ENCODE measurements around the gene DCTN3. TPM values are rescaled to one million over a fixed set of nuclear protein-coding genes. Genes with fewer than 3 reads are reported as not detected.

The DCTN3 gene
- total and polyA plus RNA-seq, 2 donors (not counting 3 experiments of a cell fraction or from before 2014, with no cell fraction given), result 91.0 to 170 TPM

DNA sequence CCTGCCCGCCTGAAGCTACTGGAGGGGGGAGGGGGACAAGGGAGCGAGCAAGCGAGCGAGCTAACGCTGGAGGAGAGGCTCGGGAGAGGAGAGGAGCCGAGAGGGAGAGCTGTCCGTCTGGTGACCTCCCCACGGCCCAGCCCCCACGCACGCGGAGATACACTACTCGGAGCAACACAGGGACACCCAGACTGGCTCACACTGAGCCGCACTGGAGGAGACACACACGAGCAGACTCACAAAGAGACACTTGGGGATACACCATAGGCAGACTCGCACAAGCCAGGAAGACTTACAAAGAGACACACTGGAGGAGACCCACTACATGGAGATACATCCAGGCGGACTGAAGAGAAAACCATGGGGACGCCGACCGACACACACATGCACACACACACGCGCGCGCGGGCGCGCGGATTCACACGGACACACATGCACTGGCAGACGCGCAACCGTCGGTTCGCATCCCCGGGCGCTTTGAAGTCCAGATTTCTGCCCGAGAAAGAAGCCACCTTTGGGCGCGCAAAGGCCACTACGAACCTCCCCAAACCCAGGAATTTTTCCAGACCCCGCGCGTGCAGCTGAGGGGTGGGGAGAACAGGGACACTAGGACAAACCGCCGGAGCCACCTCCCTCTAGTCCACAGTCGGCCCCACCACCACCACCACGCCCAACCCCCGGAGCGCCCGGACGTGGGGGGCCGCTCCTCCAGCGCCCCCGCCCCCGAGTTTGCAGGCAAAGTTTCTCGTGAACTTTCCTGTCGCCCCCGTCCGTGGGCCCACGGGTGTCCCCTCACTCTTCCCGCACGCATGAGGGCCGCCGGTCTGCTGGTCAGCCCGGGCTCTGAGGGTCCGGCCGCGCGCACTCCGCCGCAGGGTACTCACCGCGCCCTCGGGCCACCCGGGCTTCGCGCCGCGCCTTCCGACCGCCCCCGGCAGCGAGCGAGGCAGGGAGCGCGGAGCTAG, 31.3 kb downstream of the DCTN3 start:
- no peak for TF ChIP-seq JUN (IDR thresholded peaks at IDR 0.05; ENCODE audit: borderline replicate concordance, insufficient read depth, insufficient read length, low read depth)
- TF ChIP-seq GATA2 (IDR thresholded peaks at IDR 0.05; ENCODE audit: insufficient read depth, insufficient read length, low read depth, low read length), result no peak
- TF ChIP-seq, protein P1, sequence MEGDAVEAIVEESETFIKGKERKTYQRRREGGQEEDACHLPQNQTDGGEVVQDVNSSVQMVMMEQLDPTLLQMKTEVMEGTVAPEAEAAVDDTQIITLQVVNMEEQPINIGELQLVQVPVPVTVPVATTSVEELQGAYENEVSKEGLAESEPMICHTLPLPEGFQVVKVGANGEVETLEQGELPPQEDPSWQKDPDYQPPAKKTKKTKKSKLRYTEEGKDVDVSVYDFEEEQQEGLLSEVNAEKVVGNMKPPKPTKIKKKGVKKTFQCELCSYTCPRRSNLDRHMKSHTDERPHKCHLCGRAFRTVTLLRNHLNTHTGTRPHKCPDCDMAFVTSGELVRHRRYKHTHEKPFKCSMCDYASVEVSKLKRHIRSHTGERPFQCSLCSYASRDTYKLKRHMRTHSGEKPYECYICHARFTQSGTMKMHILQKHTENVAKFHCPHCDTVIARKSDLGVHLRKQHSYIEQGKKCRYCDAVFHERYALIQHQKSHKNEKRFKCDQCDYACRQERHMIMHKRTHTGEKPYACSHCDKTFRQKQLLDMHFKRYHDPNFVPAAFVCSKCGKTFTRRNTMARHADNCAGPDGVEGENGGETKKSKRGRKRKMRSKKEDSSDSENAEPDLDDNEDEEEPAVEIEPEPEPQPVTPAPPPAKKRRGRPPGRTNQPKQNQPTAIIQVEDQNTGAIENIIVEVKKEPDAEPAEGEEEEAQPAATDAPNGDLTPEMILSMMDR (IDR thresholded peaks at IDR 0.05; ENCODE audit: extremely low read depth in 1 of 2, insufficient read depth in 1 of 2, low read depth in 1 of 2, low read length in 2 of 2), result no peak
- peak; percentile 78 for TF ChIP-seq EZH2 (IDR thresholded peaks at IDR 0.05; ENCODE audit: borderline replicate concordance, low read depth, low read length, severe bottlenecking)
- BruUV-seq (replicated peaks), result no TSS peak
- CTCF ChIA-PET, result interaction anchor here (2.2 to 2.5 kb wide), 2 partner anchors 15 to 41 kb away, joined by 9 to 18 read pairs; no protein-coding TSS in a partner anchor
- Histone ChIP-seq H3K36me3 (ENCODE audit: control insufficient read depth in 2 of 2, extremely low read depth in 1 of 2, insufficient read depth in 2 of 2, low read length in 2 of 2) (no peaks in the 10 kb centered on the region), H3K9me3 (replicated peaks; ENCODE audit: control insufficient read depth, insufficient read depth, low read length) (no peaks in the 10 kb centered on the region), H3K9me1 (replicated peaks; ENCODE audit: control insufficient read depth, extremely low read depth, insufficient read depth, low read length) (no peaks in the 10 kb centered on the region), H3K27ac (ENCODE audit: insufficient read depth, low read depth, low read length) (no peak overlapping the region), H3K4me2 (ENCODE audit: insufficient read depth, low read length) (no peak overlapping the region), H4K20me1 (replicated peaks; ENCODE audit: control insufficient read depth, extremely low read depth, insufficient read depth, low read length) (no peaks in the 10 kb centered on the region), H3K9ac (replicated peaks; ENCODE audit: extremely low read depth, insufficient read depth, low read length) (no peak overlapping the region), H2AFZ (ENCODE audit: low read depth, low read length) (no peak overlapping the region), H3K79me2 (ENCODE audit: control insufficient read depth, insufficient read depth, low read length) (no peaks in the 10 kb centered on the region), H3K27me3 (ENCODE audit: control insufficient read depth in 2 of 2, insufficient read depth in 2 of 2, low read length in 2 of 2) (peaks cover 84 to 95% of the 10 kb centered on the region in 2 experiments), H3K4me3 (replicated peaks in 1 of 3; ENCODE audit: insufficient read depth in 1 of 3, low read depth in 1 of 3, low read length in 3 of 3) (no peak overlapping the region), H3K4me1 (ENCODE audit: control insufficient read depth, extremely low read depth, insufficient read depth, low read length) (no peaks in the 10 kb centered on the region)
- POLR2A ChIA-PET, result no interaction called here
- intact Hi-C loops (cut with micrococcal nuclease), result no loop called here
- no peak for FAIRE-seq
- dilution Hi-C loops (cut with MboI; ENCODE audit: extremely low pct_ligation_motif_present, low sequenced_read_pairs), result no loop called here
- DNase-seq (ENCODE audit: low read depth, low spot score), result no peak
